K562 (cell line): ENCODE data around the gene PHKA1. TPM values are rescaled to one million over a fixed set of nuclear protein-coding genes. Genes with fewer than 3 reads are reported as not detected.

ENCODE experiments used
- ATAC-seq: fragments of 200-7000 bp; cut with Tn5 transposase; 3 replicates; pipeline ENCODE4 v1.9.1; 2020; ENCODE audit warnings: moderate library complexity
- BruUV-seq: library from RNA; stranded (reverse); fragments of 400-500 nt; replicated peaks from 2 replicates; lab custom pipeline; 2021; lab: Mats Ljungman, UMichigan
- CTCF ChIA-PET: fragments of 300-600 bp; formaldehyde crosslinking; extraction: SDS; loops from one replicate; lab custom pipeline; 2021; ENCODE audit warnings: low intra/inter-chr PET ratio; lab: Yijun Ruan, JAX
- POLR2A ChIA-PET: fragments of 300-600, 350-650 bp; sonication (Branson Sonifier 250); formaldehyde crosslinking; extraction: SDS; loops from one replicate; lab custom pipeline; 2021; ENCODE audit warnings: antibody characterized with exemption, inconsistent platforms; lab: Yijun Ruan, JAX
- DNase-seq, 4 experiments: peaks; one replicate each; pipeline versions ENCODE4 v3.0.0 to v3.0.0-alpha.2; 2011 to 2018; ENCODE audit warnings: low spot score in 3 of 4, mixed read lengths in 3 of 4; ENCODE audit errors: extremely low read depth in 1 of 4
- FAIRE-seq: peaks from 2 replicates; lab custom pipeline; 2011; peaks lifted over from hg19 to GRCh38; lab: Jason Lieb, UNC
- H2AFZ ChIP-seq: 2 replicates; pipeline ENCODE4 v1.6.0; 2011; ENCODE audit warnings: low read depth, low read length, control low read depth, inconsistent platforms
- H3K27ac ChIP-seq: fragments of 200-600 bp; 3 replicates; pipeline ENCODE4 v1.8.0; 2011; ENCODE audit warnings: low read depth, mild to moderate bottlenecking, control low read depth, inconsistent platforms, low read length, moderate library complexity, mixed read lengths; ENCODE audit errors: extremely low read depth
- H3K27me3 ChIP-seq, 2 experiments: fragments of 300-600 bp in 1 of 2; 2 replicates in 1 of 2; 3 replicates in 1 of 2; pipeline versions ENCODE4 v1.6.0 to v1.8.0; 2011; ENCODE audit warnings: inconsistent platforms in 2 of 2, low read length in 2 of 2, mild to moderate bottlenecking in 1 of 2, mixed read lengths in 1 of 2, moderate library complexity in 1 of 2; ENCODE audit not compliant: control insufficient read depth in 2 of 2, insufficient read depth in 2 of 2
- H3K36me3 ChIP-seq: fragments of 300-600 bp; 3 replicates; pipeline ENCODE4 v1.8.0; 2011; ENCODE audit warnings: mild to moderate bottlenecking, low read length, inconsistent platforms; ENCODE audit not compliant: control insufficient read depth, insufficient read depth
- H3K4me1 ChIP-seq, 2 experiments: fragments of 200-600 bp in 1 of 2; replicated peaks in 1 of 2; 2 replicates in 1 of 2; 3 replicates in 1 of 2; pipeline versions ENCODE4 v1.5.1 to v1.8.0; 2011; ENCODE audit warnings: inconsistent platforms in 2 of 2, low read length in 2 of 2, mild to moderate bottlenecking in 1 of 2, mixed read lengths in 1 of 2, moderate library complexity in 1 of 2; ENCODE audit not compliant: control insufficient read depth in 2 of 2, insufficient read depth in 2 of 2
- H3K4me2 ChIP-seq: 2 replicates; pipeline ENCODE4 v1.6.1; 2011; ENCODE audit warnings: low read length, control low read depth, inconsistent platforms, mixed read lengths; ENCODE audit not compliant: insufficient read depth
- H3K4me3 ChIP-seq: fragments of 200-600 bp; sonication (generic), shearing (Covaris generic); 2 replicates; pipeline ENCODE4 v1.5.1; 2016; ENCODE audit warnings: control low read depth, inconsistent platforms
- H3K79me2 ChIP-seq: fragments of 200-600 bp; 3 replicates; pipeline ENCODE4 v1.8.0; 2011; ENCODE audit warnings: low read length, inconsistent platforms; ENCODE audit not compliant: control insufficient read depth, insufficient read depth
- H3K9ac ChIP-seq, 2 experiments: 2 replicates each; pipeline versions ENCODE4 v1.6.0 to v1.6.1; 2011; ENCODE audit warnings: low read depth in 2 of 2, low read length in 2 of 2, control low read depth in 1 of 2, inconsistent platforms in 1 of 2, mild to moderate bottlenecking in 1 of 2, mixed read lengths in 1 of 2; ENCODE audit not compliant: insufficient read depth in 1 of 2
- H3K9me1 ChIP-seq: one replicate; pipeline ENCODE4 v1.6.0; 2011; ENCODE audit warnings: inconsistent platforms, mild to moderate bottlenecking, low read length, moderate library complexity; ENCODE audit not compliant: control insufficient read depth, insufficient read depth
- H3K9me3 ChIP-seq: replicated peaks from 2 replicates; pipeline ENCODE4 v1.5.1; 2011; ENCODE audit warnings: low read depth, low read length, inconsistent platforms; ENCODE audit not compliant: control insufficient read depth, insufficient read depth
- H4K20me1 ChIP-seq: replicated peaks from 2 replicates; pipeline ENCODE4 v1.6.1; 2011; ENCODE audit warnings: low read length, inconsistent platforms, mixed read lengths; ENCODE audit not compliant: control insufficient read depth, insufficient read depth
- HDAC6 ChIP-seq: IDR thresholded peaks from 2 replicates; pipeline ENCODE4 v1.6.1; 2012; ENCODE audit warnings: low read depth, mild to moderate bottlenecking, control low read depth, inconsistent platforms, low read length, moderate library complexity
- KDM2B ChIP-seq: fragments of 250-450 bp; sonication (Bioruptor Pico); IDR thresholded peaks from 2 replicates; pipeline ENCODE4 v1.8.0; 2021; ENCODE audit warnings: mild to moderate bottlenecking, moderate library complexity
- KLF1 ChIP-seq: fragments of 450-650 bp; IDR thresholded peaks from 2 replicates; pipeline ENCODE4 v1.6.1; 2016; ENCODE audit warnings: missing genetic modification characterization, missing compliant biosample characterization
- KLF10 ChIP-seq: fragments of 250-450 bp; sonication (Bioruptor Pico); IDR thresholded peaks from 2 replicates; pipeline ENCODE4 v1.6.1; 2021; ENCODE audit warnings: matching md5 sums
- SAFB ChIP-seq: fragments of 200-400 bp; formaldehyde crosslinking; IDR thresholded peaks from 2 replicates; pipeline ENCODE4 v1.6.1; 2017; ENCODE audit warnings: low read depth, low read length, borderline replicate concordance
- SMAD2 ChIP-seq: fragments of 150-350 bp; IDR thresholded peaks from 2 replicates; pipeline ENCODE4 v1.6.1; 2014; ENCODE audit warnings: low read depth, mild to moderate bottlenecking, low read length
- WHSC1 ChIP-seq: IDR thresholded peaks from one replicate; pipeline ENCODE4 v1.6.1; 2012; ENCODE audit warnings: low read length, control low read depth, inconsistent platforms
- WGBS: fragments of 100-300 bp; shearing (Covaris generic); methylation state at CpG from one replicate; pipeline ENCODE4 v1.1.6; 2016; ENCODE audit warnings: low coverage, mixed read lengths; ENCODE audit not compliant: insufficient coverage; ENCODE audit errors: missing lambda C conversion rate; 5-methylcytosine and 5-hydroxymethylcytosine counted together
- in situ Hi-C: fragments of 300-500 bp; cut with MboI; formaldehyde crosslinking; loops from 4 replicates; pipeline ENCODE4 v1.15.0; 2018; ENCODE audit warnings: inconsistent platforms, mixed read lengths
- intact Hi-C: fragments of 100-400 bp; cut with micrococcal nuclease; formaldehyde crosslinking; loops from 2 replicates; pipeline ENCODE4 v1.14.2; 2022
- polyA plus RNA-seq, 8 experiments: library from polyadenylated mRNA; depleted of rRNA in 4 of 8; stranded (reverse) in 5 of 8; unstranded in 3 of 8; fragments of >200 nt; fragmentation: Nextera tagmentation in 2 of 8; fragmentation: Illumina TruSeq in 1 of 8; extraction: Ambion mirVana in 2 of 8; extraction: Trizol in 1 of 8; gene quantifications; 2 replicates each; pipeline versions ENCODE4 v1.2.1 to v1.2.3, GENCODE V29; 2011 to 2014; ENCODE audit warnings: inconsistent platforms in 1 of 8, missing spikeins in 1 of 8
- total RNA-seq, 7 experiments: library from RNA; depleted of rRNA in 6 of 7; stranded (reverse); fragments of >200 nt in 6 of 7; fragmentation: Illumina TruSeq in 2 of 7; extraction: Trizol in 2 of 7; gene quantifications; 2 replicates each; pipeline versions ENCODE4 v1.2.1 to v1.2.3, GENCODE V29; 2011 to 2021; ENCODE audit warnings: low replicate concordance in 1 of 7
- TF ChIP-seq, protein P1 (sequence below): fragments of 450-650 bp; formaldehyde crosslinking; IDR thresholded peaks from 2 replicates; pipeline ENCODE4 v1.4.0; 2020; ENCODE audit warnings: mild to moderate bottlenecking
- TF ChIP-seq, protein P2 (sequence below): fragments of 250-450 bp; sonication (Bioruptor Pico); IDR thresholded peaks from 2 replicates; pipeline ENCODE4 v1.4.0; 2020; ENCODE audit warnings: mild to moderate bottlenecking, moderate library complexity
- TF ChIP-seq, protein P3 (sequence below), 2 experiments: fragments of 450-650 bp; IDR thresholded peaks; 2 replicates each; pipeline ENCODE4 v1.6.1; 2018; ENCODE audit warnings: mild to moderate bottlenecking in 2 of 2, low read depth in 1 of 2; ENCODE audit not compliant: partially characterized antibody in 2 of 2
- TF ChIP-seq, protein P4 (sequence below): fragments of 450-650 bp; formaldehyde crosslinking; IDR thresholded peaks from 2 replicates; pipeline ENCODE4 v1.4.0; 2022; ENCODE audit warnings: mild to moderate bottlenecking, moderate library complexity

Gene PHKA1
- total and polyA plus RNA-seq, 9 of the 15 experiments (the other 6 are each of a cell fraction or from before 2014, with no cell fraction given) = 2.4 to 9.6 (median 5.8) TPM

DNA sequence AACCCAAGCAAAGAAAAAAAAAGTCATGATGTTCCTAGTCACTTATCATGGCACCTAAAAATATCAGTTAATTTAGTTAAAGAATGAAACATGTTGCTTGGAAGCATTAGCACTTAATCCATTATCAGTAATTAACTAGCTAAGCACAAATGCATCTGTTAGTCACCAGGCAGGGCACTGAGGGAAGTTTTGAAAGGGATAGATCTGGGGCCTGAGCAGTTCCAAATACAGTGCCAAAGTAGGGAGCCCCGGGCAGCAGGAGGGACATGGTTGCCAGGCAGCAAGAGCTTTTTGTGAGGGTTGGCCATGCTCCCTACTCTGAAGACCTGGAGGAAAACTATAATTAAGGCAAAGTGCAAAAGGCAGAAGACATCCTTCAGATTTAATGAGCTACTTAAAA is 62.0 kb downstream of the PHKA1 start:
- no peak overlapping the region for H3K27ac ChIP-seq
- no peaks in the 10 kb centered on the region for H3K4me1 ChIP-seq
- H3K4me2 ChIP-seq = no peak overlapping the region
- intact Hi-C loops = no loop called here
- H3K9me1 ChIP-seq = no peaks in the 10 kb centered on the region
- POLR2A ChIA-PET = interaction anchor here (0.6 kb wide), 1 partner anchor 259 kb away, joined by 3 read pairs; no protein-coding TSS in a partner anchor
- DNase-seq = no peak
- WGBS = 67% methylated on average over 1 of the region's 1 CpG
- BruUV-seq = no TSS peak
- TF ChIP-seq SMAD2 (no peak), HDAC6 (no peak), KLF1 (tag) (no peak), WHSC1 (no peak), SAFB (no peak), KDM2B (no peak), KLF10 (CRISPR knock-in tag) (no peak)
- TF ChIP-seq, protein P1, sequence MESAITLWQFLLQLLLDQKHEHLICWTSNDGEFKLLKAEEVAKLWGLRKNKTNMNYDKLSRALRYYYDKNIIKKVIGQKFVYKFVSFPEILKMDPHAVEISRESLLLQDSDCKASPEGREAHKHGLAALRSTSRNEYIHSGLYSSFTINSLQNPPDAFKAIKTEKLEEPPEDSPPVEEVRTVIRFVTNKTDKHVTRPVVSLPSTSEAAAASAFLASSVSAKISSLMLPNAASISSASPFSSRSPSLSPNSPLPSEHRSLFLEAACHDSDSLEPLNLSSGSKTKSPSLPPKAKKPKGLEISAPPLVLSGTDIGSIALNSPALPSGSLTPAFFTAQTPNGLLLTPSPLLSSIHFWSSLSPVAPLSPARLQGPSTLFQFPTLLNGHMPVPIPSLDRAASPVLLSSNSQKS (CRISPR knock-in tag) = no peak
- TF ChIP-seq, protein P2, sequence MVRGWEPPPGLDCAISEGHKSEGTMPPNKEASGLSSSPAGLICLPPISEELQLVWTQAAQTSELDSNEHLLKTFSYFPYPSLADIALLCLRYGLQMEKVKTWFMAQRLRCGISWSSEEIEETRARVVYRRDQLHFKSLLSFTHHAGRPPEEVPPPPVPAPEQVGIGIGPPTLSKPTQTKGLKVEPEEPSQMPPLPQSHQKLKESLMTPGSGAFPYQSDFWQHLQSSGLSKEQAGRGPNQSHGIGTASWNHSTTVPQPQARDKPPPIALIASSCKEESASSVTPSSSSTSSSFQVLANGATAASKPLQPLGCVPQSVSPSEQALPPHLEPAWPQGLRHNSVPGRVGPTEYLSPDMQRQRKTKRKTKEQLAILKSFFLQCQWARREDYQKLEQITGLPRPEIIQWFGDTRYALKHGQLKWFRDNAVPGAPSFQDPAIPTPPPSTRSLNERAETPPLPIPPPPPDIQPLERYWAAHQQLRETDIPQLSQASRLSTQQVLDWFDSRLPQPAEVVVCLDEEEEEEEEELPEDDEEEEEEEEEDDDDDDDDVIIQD (CRISPR knock-in tag) = no peak
- TF ChIP-seq, protein P3, sequence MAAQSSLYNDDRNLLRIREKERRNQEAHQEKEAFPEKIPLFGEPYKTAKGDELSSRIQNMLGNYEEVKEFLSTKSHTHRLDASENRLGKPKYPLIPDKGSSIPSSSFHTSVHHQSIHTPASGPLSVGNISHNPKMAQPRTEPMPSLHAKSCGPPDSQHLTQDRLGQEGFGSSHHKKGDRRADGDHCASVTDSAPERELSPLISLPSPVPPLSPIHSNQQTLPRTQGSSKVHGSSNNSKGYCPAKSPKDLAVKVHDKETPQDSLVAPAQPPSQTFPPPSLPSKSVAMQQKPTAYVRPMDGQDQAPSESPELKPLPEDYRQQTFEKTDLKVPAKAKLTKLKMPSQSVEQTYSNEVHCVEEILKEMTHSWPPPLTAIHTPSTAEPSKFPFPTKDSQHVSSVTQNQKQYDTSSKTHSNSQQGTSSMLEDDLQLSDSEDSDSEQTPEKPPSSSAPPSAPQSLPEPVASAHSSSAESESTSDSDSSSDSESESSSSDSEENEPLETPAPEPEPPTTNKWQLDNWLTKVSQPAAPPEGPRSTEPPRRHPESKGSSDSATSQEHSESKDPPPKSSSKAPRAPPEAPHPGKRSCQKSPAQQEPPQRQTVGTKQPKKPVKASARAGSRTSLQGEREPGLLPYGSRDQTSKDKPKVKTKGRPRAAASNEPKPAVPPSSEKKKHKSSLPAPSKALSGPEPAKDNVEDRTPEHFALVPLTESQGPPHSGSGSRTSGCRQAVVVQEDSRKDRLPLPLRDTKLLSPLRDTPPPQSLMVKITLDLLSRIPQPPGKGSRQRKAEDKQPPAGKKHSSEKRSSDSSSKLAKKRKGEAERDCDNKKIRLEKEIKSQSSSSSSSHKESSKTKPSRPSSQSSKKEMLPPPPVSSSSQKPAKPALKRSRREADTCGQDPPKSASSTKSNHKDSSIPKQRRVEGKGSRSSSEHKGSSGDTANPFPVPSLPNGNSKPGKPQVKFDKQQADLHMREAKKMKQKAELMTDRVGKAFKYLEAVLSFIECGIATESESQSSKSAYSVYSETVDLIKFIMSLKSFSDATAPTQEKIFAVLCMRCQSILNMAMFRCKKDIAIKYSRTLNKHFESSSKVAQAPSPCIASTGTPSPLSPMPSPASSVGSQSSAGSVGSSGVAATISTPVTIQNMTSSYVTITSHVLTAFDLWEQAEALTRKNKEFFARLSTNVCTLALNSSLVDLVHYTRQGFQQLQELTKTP (IDR thresholded peaks at IDR 0.05; ENCODE audit: low read depth in 1 of 2, partially characterized antibody in 2 of 2) = no peak
- TF ChIP-seq, protein P4, sequence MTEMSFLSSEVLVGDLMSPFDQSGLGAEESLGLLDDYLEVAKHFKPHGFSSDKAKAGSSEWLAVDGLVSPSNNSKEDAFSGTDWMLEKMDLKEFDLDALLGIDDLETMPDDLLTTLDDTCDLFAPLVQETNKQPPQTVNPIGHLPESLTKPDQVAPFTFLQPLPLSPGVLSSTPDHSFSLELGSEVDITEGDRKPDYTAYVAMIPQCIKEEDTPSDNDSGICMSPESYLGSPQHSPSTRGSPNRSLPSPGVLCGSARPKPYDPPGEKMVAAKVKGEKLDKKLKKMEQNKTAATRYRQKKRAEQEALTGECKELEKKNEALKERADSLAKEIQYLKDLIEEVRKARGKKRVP (CRISPR knock-in tag) = no peak
- TF ChIP-seq, all 486 proteins: peak for 0
- in situ Hi-C loops = no loop called here
- no peaks in the 10 kb centered on the region for H4K20me1 ChIP-seq
- CTCF ChIA-PET = no interaction called here
- no peaks in the 10 kb centered on the region for H3K27me3 ChIP-seq
- ATAC-seq (no peak), FAIRE-seq (no peak)
- no peaks in the 10 kb centered on the region for H3K9me3 ChIP-seq
- H3K9ac ChIP-seq = no peak overlapping the region
- H2AFZ ChIP-seq = no peak overlapping the region
- H3K36me3 ChIP-seq = 0 out of 3 replicates have a peak, but pooled peaks cover 4% of the 10 kb centered on the region
- no peak overlapping the region for H3K4me3 ChIP-seq
- no peaks in the 10 kb centered on the region for H3K79me2 ChIP-seq
